Stimulated activated CD4-positive, alpha-beta T cell treated with anti-CD3 and anti-CD28 coated beads, Interleukin-4, amount 100 ng/mL, for 48 hours (primary cell): ENCODE results near the gene OGFOD3.
A peak's percentile ranks its signal among the peaks of the same experiment; 100 is the strongest.
"Not testable (repeated sequence)": the region's sequence is repeated elsewhere in the genome, so short reads cannot be mapped to it uniquely, and the experiment has no call there.

Experiments used
- DNase-seq, 2 donors: peaks; one replicate each; pipeline ENCODE4 v3.0.0-alpha.2; 2020; ENCODE audit warnings: low read depth in 2 of 2

Gene OGFOD3, protein sequence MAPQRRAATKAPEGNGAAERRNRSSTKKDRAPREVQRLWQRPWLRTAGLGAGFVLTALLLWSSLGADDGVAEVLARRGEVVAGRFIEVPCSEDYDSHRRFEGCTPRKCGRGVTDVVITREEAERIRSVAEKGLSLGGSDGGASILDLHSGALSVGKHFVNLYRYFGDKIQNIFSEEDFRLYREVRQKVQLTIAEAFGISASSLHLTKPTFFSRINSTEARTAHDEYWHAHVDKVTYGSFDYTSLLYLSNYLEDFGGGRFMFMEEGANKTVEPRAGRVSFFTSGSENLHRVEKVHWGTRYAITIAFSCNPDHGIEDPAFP

DNA sequence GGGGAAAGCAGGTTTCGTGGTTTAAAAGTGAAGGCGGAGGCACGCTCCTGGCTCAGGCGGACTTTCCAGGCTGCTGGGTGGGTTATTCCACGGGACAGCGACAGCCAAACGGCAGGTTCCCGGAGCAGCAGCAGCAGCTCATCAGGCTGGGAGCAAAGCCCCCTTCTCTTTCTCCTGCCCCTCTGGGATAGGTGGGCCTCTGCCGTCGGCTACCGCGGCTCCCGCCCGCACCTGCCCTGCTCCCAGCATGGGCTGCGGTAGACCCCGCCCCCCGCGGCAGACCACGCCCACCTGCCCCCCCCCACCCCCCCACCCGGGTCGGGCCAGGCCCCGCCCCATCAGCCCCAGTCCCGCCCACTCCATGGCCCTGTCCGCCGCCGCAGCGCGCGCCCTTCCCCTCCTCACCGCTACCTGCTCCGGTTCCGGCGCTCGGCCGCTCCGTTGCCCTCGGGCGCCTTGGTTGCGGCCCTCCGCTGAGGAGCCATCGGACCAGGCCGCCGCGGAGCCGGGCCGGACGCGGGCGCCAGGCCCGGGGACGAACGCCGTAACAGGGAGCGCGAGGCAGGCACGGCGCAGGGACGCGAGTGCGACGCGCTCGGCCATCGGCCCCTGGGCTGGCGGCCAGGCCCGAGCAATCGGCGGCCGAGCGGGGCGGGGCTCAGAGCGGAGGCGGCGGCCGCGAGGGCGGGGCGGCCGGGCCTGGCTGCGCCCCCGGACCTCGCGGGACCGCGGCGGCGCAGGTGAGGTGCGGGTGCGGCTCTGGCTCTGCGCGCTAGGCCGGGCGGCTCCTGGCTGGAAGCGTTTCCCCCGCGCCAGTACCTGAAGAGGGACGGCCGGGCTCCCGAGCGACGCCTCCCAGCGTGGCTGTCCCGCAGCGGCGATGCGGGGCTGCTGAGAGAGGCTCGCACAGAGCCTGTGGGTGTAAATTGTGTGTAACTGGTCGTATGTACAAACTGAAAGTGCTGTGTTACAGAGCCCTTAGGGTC is at the start of gene OGFOD3, which contains the start of gene HEXD:
OGFOD3 (minus strand) TSS at position 586 of the 986 bp plus-strand sequence; CDS start at position 485, 101 bp downstream.
HEXD (plus strand) TSS at position 347 of the 986 bp plus-strand sequence. CDS start 1,453 bp downstream, outside the sequence.
- peak; percentile 74 to 80 for DNase-seq

DNA sequence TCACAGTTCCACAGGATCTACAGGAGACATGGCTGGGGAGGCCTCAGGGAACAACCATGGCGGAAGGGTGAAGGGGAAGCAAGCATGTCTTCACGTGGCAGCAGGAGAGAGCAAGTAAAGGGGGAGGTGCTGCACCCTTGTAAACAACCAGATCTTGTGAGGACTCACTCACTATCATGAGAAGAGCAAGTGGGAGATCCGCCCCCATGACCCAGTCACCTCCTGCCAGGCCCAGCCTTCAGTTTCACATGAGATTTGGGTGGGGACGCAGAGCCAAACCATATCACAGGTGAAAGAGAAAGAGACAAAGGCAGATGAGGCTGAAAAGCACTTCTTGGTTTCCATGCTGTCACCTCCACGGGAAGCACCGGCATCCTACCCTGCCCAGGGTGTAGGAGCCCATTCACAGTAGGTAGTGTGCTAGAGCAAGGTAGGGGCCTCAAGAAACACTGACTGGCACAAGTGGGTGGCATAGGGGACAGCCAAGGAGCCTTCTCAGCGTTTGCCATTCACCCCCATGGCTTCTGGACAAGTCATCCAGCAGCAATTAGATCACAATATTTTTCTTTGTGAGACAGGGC is 46.7 kb upstream of the OGFOD3 start:
- DNase-seq, result no peak

DNA sequence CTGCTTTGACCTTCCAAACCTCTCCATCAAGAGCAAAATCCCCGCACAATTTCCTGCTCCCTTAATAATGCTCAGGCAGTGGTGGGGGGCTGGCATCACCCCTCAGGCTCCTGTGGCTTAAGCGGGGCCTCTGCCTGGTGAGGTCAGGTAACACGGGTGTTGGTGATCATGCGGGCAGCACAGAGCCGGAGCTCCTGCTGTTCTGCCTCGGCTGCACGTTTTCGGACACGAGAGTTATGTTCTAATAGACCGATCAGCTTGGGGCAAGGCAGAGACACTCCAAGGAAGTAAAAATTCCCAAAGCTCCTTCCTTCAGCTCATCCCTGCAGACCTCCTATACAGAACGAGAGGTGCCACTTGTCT is 46.2 kb upstream of the OGFOD3 start:
- no peak for DNase-seq

DNA sequence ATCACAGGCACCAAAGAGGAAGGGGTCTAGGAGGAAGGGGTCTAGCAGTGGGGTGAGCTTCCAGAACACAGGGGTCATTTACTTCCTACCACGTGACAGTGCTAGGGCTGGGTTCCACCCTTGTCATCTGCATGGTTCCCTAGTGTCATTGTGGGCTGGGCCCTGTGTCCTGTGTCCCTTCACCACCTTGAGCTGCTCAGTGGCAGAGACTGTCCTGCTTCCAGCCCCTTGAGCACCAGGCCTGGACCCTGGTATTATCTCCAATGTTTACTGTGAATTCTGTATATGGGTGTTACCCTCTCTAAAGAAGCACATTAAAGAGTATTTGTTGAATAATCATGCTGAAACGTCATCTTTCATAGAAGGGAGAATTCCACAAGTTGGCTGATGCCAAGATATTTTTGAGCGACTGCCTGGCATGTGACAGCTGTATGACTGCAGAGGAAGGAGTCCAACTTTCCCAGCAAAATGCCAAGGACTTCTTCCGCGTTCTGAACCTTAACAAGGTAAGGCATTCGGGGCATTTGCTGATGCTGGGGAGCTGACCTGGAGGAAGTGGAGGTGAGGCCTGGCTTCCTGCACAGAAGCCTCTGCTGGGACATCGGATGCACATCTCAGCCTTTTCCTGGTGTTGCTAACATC is 45.7 kb upstream of the OGFOD3 start:
- DNase-seq, result no peak

DNA sequence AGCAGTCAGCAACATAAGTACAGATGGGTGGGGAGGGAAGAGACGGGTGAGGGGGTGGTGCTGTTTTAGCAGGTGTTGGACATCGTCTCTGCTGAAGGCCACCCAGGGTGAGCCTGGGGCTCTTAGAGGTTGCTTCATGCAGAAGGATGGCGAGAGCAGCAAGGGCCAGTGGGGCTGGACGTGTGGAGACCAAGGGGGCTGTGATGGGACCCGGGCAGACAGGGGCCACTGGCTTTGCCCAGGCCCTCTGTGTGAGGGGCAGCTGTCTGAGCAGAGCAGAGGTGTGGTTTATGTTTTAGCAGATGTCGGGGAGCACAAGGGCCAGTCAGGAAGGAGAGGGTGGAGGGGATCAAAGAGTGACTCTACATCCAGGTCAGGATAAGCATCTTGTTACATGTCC is 45.0 kb upstream of the OGFOD3 start:
- no peak for DNase-seq

DNA sequence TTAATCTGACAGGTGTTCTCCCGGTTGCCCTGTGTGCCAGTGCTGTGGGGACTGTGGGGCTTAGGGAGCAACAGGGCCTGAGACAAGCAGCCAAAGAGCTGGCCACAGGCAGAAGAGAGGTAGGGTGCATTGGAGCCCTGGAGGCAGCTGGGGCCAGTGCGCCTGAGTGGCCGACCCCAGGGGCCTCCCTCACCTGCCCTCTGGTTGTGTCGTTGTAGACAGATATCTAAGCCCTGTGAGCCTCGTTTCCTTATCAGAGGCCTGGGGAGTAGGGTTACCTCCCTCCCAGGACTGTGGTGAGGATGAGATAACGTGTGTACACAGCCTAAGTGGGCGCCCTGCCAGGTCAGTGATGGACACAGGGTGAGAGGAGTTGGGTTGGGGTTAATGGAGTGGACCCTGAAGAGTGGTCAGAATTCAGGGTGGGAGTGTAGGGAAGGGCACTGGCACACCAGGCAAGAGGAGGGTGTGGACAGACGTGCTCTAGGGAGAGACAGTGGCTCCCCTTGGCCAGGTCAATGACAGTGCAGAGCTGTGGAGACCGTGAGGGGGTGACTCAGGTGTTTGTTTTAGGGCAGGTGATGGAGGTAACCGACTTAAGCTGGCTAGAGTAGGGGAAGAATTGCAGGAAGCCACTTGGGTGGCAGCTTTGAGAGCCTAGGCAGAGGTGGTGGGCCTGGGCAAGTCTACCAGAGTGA is 43.6 kb upstream of the OGFOD3 start:
- DNase-seq, result no peak

DNA sequence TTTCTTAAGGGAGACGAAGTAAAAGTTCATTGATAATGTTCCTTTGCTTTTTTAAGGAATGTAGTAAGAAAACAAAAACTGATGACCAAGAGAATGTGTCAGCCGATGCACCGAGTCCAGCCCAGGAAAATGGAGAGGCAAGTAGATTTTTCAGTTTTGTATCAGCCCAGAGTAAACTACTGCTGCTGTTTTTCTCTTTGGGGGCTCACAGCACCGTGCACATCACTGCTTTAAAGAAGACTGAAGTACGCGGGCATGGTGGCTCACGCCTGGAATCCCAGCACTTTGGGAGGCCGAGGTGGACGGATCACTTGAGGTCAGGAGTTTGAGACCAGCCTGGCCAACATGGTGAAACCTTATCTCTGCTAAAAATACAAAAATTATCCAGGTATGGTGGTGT is 41.5 kb upstream of the OGFOD3 start:
- not testable (repeated sequence) for DNase-seq

DNA sequence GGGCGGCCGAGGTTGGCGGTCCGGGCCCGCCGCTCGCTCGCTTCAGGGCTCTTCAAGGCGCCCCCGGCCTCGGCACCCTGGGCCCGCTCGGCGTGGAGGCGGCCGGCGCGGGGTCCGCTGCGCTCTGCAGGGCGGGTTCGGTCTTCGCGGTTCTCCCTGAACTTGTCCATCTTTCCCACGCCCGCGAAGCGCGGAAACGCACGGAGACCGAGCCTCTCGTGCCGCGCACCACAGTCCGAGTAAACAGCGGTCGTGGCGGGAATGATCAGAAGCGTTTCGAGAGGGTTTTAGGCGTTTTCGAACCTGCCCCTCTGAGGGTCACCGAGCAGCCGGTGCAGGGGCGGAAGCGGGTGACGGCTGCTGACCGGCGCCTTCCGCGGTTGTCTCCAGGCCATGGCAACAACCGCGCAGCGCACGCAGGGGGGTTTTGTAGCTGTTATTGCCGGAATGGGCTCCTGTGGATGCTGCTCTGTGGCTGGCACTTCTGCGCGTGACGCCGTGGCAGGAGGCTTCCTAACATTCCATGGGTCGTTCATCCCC is 40.6 kb upstream of the OGFOD3 start:
- no peak for DNase-seq

DNA sequence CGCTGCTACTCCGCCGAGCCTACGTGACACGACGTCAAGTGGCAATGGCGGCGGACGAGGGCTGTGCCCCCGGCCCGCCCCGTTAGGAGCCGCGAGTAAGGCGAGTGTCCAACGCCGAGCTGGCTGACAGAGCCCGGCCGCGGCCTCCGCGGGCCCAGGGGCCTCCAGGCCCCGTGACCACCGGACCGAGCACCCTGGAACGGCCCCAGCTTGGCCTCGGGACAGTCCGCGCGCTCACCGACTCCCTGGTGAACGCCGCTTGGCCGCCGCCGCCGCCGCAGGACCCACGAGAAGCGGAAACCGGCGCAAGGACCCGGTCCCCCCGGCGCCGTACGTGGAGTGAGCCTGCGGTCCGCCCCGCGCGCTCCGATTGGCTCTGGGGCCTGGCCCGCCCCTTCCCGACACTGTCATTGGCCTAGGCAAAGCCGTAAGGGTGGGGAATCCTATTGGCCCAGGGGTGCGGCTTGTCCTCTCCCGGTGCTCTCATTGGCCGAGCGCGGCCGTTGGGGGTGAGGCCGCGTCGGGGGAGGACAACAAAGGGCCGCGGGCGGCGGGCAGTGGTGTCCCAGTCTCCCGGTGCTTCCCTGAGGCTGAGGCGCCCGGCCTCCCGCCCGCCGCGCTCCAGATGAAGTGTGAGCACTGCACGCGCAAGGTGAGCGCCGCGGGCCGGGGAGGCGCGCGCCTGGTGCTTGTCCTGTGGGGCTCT is 39.9 kb upstream of the OGFOD3 start, which contains the start of gene NARF:
NARF (plus strand) TSS at position 563 of the 706 bp plus-strand sequence; CDS start at position 626, 63 bp downstream.
- peak; percentile 90 to 95 for DNase-seq

DNA sequence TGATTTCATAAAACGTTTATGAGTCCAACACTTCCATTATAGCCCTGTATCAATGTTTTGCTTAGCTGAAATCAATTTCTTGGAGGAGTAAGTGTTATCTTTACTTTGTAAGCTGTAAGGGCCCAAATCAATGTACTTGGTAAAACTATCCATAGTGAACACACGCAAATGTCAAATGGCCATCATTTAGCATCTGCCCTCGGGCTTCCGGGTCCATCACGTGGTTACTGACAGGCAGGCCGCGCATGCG is 39.5 kb upstream of the OGFOD3 start:
- no peak for DNase-seq

DNA sequence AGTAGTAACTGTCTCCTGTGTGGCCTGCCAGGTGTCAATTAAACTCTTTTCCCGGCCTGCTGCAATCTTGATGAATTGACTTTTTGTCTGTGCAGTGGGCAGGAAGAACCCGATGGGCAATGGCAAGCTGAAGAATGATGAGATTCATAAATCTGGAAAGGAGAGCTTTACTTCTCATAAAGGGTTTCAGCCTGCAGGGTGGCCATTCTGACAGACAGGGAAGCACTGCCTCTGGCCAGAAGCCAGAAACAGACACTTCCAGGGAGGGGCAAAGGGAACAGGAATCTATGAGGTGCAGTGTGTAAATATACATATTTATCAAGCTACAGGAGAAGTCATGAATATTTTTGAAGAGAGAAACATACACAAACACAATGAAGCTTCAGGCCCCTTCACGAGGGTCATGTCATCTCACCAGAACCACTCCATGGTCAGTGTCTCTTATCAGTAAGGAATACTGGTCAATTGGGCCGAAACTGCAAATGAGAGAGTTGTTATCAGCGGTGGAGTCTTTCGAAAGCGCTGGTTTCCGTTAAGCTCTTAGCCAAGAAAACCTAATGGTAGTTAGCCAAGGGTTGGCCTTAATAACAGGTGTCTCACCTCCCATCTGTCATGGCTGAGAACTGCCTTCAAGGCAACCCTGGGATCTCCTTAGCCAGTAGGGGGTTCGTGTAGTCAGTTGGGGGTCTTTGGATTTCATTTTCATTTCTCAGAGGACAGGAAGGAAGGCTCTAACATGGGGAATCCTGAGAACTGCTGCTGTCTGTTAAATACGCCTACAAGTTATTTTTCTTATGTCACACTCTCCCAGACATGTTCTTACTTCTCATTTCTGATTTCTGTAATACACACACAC is 38.9 kb upstream of the OGFOD3 start:
- DNase-seq, result no peak

DNA sequence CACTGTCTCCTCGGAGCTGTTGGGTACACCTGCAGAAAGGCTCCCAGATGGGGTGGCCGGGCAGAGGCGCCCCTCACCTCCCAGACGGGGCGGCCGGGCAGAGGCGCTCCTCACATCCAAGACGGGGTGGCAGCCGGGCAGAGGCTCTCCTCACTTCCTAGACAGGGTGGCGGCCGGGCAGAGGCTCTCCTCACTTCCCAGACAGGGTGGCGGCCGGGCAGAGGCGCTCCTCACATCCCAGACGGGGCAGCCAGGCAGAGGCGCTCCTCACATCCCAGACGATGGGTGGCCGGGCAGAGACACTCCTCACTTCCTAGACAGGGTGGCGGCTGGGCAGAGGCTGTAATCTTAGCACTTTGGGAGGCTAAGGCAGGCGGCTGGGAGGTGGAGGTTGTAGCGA is 35.3 kb upstream of the OGFOD3 start:
- DNase-seq, result not testable (repeated sequence)

DNA sequence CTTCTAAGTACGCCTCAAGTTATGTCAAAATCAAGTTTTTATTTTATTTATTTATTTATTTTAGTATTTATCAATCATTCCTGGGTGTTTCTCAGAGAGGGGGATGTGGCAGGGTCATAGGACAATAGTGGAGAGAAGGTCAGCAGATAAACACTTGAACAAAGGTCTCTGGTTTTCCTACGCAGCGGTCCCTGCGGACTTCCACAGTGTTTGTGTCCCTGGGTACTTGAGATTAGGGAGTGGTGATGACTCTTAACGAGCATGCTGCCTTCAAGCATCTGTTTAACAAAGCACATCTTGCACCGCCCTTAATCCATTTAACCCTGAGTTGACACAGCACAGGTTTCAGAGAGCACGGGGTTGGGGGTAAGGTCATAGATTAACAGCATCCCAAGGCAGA is 34.8 kb upstream of the OGFOD3 start:
- DNase-seq, result not testable (repeated sequence)

DNA sequence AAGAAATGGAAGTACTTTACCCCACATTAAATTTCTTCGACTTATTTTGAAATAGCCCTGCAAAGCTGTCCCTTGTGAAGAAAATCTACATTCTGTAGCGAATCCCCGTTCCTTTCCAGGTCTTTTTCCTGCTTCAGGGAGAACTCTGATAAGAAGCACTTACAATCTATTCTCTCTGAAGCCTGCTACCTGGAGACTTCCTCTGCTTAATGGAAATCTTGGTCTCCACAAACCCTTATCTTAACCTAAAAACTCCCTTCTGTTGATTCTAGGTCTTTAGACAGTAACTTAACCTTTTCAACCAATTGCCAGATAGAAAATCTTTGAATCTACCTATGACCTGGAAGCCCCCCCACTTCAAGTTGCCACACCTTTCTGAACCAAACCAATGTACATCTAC is 33.8 kb upstream of the OGFOD3 start:
- DNase-seq, result no peak

DNA sequence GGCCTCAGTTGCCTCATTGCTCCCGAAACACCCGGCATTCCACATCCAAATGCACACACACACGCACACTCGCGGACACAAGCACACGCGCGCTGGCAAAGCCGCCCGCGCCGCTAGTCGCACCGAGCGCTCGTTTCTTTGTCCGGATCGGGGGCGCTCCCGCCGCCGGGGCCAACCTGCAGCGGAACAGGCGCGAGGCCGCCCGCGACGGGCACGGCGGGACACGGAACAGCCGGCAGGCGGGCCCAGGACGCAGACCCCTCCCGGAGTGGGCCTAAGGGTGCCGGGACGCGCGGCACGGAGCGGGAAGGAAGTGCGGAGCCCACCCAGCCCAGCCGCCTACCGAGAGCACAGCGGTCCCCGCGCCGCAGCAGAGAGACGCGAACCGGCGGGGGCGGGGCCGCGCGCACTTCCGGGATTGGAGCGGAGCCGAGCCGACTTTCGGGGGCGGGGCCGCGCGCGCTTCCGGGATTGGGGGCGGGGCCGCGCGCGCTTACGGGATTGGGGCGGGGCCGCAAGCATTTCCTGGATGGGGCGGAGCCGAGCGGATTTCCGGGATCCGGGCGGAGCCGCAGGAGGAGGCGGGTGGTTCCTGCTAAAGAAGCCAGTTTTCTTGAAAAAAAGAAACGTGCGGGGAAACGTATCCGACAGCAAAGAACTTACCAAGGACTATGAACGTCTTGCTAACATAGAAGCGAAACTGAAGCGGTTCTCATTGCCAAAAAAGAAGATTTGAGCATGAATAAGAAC is 32.1 kb upstream of the OGFOD3 start, which contains the start of gene CYBC1:
CYBC1 (minus strand) TSS at position 396 of the 750 bp plus-strand sequence. CDS start 1,498 bp downstream, outside the sequence.
- DNase-seq, result peak; percentile 93 to 95

DNA sequence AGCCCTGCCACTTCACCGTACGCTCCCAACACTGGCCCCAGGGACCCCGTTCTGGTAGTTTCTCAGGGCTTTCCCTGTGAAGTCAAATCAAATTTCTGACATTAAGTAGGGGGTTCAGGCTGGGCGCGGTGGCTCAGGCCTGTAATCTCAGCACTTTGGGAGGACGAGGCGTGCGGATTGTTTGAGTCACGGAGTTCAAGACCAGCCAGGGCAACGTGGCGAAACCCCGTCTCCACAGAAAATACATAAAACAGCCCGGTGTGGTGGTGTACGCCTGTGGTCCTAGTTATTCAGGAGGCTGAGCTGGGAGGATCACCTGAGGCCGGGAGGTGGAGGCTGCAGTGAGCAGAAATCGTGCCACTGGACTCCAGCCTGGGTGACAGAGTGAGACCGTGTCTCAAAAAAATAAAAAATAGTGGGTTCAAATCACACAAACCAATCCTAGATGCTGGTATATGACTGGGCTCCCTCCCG is 31.5 kb upstream of the OGFOD3 start:
- peak; percentile 33 to 34 for DNase-seq

DNA sequence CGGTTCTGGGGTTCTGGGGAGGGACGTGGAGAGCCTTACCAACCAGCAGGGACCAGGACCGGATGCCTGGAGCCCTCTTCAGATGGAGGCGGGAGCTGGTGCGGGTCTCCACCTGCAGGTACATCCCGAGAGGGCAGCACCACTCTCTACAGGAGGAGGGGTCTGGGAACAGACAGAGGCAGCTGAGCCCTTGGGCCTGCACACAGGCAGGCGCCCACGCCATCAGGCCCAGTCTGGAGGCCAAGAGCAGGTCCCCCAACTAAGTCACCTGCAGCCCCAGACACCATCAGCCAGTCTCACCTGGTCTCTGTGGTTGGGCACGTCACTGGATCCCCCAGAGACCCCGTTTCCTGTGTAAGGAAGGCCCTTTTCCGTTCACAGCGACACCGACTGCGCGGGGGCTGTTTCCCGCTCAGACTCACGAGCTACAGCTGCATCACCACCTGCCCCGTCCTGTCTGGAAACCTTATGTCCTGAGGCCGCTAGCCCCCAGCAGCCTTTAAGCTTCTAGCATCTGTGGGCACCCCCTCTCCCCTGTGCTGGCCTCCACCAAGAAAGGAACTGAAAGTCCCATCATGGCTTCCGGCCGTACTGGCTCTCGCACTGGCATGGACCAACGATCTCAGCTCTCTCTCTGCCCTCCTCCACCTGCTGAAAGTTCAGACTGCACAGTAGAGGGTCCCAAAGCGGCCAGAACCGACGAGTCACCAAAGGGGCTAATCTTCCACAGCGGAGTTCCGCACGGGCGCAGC is 30.9 kb upstream of the OGFOD3 start:
- peak; percentile 44 to 55 for DNase-seq

DNA sequence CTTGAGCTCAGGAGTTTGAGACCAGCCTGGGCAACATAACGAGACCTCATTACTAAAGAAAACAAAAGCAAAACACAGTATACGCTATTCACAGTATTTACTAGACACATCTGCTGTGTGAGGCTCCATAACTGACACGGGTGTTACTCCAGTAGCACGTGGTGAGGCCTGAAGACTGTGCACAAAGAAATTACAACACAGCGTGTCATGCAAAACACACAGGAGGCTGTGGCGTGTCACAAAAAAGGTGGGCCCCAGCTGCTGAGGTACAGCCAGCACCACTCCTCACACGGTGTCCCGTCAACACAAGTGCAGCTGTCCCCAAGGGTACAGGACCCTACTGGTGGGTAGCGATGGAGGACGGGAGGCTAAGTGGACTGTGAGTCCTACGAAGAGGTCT is 29.5 kb upstream of the OGFOD3 start:
- no peak for DNase-seq
